Cardiac muscle cell (in vitro differentiated cells and primary cell): Measurements from ENCODE around the gene TNS1. TPM values are rescaled to one million over a fixed set of nuclear protein-coding genes. Genes with fewer than 3 reads are reported as not detected.

ENCODE experiments used
- DNase-seq, 2 donors: peaks; one replicate each; pipeline versions ENCODE4 v3.0.0 to v3.0.0-alpha.2; 2010 to 2017; ENCODE audit warnings: low read depth in 1 of 2, low spot score in 1 of 2
- H3K27ac ChIP-seq: fragments of 200-600 bp; sonication (generic); 2 replicates; pipeline ENCODE4 v1.5.1; 2016
- H3K27me3 ChIP-seq: fragments of 200-600 bp; sonication (generic); 2 replicates; pipeline ENCODE4 v1.6.0; 2016; ENCODE audit warnings: control low read depth
- H3K36me3 ChIP-seq: fragments of 200-600 bp; sonication (generic); 2 replicates; pipeline ENCODE4 v1.5.1; 2016; ENCODE audit warnings: control low read depth
- H3K4me1 ChIP-seq: fragments of 200-600 bp; sonication (generic); 2 replicates; pipeline ENCODE4 v1.8.1; 2017; ENCODE audit warnings: low read depth, mild to moderate bottlenecking, mixed run types
- H3K4me3 ChIP-seq: fragments of 200-600 bp; sonication (generic); 2 replicates; pipeline ENCODE4 v1.5.1; 2016; ENCODE audit warnings: mild to moderate bottlenecking
- H3K9me3 ChIP-seq: fragments of 200-600 bp; sonication (generic); 2 replicates; pipeline ENCODE4 v1.5.1; 2017; ENCODE audit warnings: low read depth, mild to moderate bottlenecking, control low read depth
- polyA plus RNA-seq: library from polyadenylated mRNA; unstranded; fragments of >200 nt; fragmentation: Nextera tagmentation; extraction: Ambion mirVana; gene quantifications from 2 replicates; pipeline ENCODE4 v1.2.1, GENCODE V29; 2016
- total RNA-seq: library from RNA; depleted of rRNA; stranded (reverse); fragments of >200 nt; gene quantifications from 2 replicates; pipeline ENCODE4 v1.2.3, GENCODE V29; 2016
- TF ChIP-seq, protein P1 (sequence below): IDR thresholded peaks from 2 replicates; pipeline ENCODE4 v1.5.1; 2012; ENCODE audit warnings: low read depth, mild to moderate bottlenecking, low read length

TNS1 gene
- total and polyA plus RNA-seq, 2 experiments from 2014 or later, result 16.7 to 44.3 TPM

DNA sequence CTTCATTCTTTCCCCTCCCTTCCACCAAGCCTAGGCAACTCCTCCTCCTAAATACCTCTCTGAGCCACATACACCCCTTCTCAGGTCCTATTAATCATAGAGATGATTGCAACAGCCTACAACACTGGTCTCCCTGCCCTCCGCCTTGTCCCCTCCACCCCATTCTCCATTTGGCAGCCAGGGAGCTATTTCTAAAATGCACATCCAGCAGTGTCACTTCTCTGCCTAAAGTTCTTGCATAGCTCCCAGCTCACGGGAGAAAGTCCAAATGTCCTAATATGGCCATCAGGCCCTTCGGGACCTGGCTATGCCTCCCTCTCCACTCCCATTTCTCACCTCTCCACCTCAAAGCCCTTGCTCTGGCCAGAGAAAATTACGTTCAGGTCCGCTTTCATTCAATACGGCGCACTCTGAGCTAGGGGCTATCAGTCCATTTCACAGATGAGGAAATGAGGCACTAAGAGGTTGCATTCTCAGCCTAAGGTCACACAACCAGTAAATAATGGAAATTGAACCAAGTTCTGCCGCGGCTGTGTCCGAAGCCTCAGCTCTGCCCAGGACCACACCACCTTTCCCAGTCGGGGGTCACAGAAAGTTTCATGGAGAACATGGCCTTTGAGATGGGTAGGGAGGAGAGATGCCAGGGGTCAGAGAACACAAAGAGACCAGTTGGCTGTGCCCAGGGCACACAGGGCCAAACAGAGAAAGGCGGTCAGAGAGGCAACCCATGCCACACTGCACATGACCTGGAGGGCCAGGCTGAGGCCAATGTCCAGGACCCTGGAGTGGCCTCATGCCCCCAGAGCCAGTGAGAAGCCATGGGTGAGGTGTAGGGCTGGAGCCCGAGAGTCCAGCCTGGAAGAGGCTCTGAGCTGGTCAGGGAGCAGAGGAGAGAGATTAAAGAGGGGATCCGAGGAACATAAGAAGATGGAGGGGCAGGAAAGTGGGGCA lies 72.8 kb downstream of the TNS1 start:
- H3K4me1 ChIP-seq, result peaks cover 24% of the 10 kb centered on the region
- no peak overlapping the region for H3K4me3 ChIP-seq
- no peak overlapping the region for H3K27ac ChIP-seq
- H3K9me3 ChIP-seq, result no peaks in the 10 kb centered on the region
- TF ChIP-seq, protein P1, sequence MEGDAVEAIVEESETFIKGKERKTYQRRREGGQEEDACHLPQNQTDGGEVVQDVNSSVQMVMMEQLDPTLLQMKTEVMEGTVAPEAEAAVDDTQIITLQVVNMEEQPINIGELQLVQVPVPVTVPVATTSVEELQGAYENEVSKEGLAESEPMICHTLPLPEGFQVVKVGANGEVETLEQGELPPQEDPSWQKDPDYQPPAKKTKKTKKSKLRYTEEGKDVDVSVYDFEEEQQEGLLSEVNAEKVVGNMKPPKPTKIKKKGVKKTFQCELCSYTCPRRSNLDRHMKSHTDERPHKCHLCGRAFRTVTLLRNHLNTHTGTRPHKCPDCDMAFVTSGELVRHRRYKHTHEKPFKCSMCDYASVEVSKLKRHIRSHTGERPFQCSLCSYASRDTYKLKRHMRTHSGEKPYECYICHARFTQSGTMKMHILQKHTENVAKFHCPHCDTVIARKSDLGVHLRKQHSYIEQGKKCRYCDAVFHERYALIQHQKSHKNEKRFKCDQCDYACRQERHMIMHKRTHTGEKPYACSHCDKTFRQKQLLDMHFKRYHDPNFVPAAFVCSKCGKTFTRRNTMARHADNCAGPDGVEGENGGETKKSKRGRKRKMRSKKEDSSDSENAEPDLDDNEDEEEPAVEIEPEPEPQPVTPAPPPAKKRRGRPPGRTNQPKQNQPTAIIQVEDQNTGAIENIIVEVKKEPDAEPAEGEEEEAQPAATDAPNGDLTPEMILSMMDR, result no peak
- H3K27me3 ChIP-seq, result no peaks in the 10 kb centered on the region
- no peaks in the 10 kb centered on the region for H3K36me3 ChIP-seq
- peak in 1 of 2 donors; percentile 83 for DNase-seq

DNA sequence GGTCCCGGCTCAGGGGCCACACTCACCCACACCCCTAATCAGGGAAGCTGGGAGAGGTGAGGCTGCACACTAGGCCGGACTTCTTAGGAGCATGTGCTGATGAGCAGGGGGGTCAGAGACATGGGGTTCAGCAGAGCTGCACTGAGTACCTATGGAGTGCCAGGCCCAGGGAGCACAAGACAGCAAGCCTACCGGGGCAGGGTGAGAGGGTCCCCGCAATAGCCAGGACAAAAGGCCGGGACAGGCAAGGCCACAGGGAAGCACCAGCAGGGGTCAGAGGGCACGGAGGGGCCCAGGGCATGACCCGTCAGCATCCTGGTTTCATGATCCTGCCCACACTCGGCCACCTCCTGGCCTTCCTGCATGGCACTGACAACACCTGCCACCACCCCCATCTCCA lies 73.5 kb downstream of the TNS1 start:
- no peaks in the 10 kb centered on the region for H3K9me3 ChIP-seq
- no peak overlapping the region for H3K4me3 ChIP-seq
- peak overlapping the region; percentile 30 for H3K27ac ChIP-seq
- peaks cover 16% of the 10 kb centered on the region for H3K4me1 ChIP-seq
- TF ChIP-seq, protein P1, result no peak
- H3K27me3 ChIP-seq, result no peaks in the 10 kb centered on the region
- DNase-seq, result no peak
- H3K36me3 ChIP-seq, result no peaks in the 10 kb centered on the region

DNA sequence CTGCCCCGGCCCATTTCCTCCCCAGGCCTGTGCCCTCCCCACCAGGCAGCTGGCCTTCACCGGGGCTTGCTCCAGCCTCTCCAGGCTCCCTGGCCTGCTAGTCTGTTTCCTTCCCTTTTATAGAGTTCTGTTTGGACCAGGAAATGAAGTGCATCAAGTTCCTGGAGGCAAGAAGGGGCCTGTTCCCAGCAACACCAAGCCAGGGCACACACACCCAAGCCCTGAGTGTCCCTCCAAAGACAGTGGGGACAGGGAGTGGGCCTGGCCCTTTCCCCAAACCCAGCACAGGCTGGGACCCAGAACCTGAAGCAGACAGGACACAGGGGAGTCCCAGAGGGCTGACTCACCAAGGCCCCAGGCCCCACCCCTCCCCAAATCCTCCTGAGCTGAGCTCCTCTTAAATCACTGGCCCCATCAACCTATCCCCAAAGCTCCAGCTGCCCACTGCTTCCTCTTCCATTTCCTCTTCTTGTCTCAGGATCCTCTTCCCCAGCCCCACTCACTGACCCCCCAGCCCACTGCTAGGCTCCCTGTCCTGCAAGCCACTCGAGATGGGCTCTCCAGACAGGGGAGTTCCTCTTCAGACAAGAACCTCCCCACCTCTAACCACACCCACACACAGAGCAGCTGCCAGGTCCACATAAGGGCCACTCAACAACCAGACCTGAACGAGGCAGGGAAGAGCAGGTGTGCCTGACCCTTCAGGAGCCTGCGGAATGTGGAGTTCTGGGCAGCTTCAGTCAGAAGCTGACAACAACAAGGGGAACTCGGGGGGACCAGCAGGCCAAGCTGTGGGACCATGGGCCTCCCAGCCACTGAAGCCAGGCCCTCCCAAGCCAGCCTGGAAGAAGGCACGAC lies 74.2 kb downstream of the TNS1 start:
- H3K9me3 ChIP-seq, result no peaks in the 10 kb centered on the region
- peaks cover 16% of the 10 kb centered on the region for H3K4me1 ChIP-seq
- no peak for DNase-seq
- peak overlapping the region; percentile 30 for H3K27ac ChIP-seq
- TF ChIP-seq, protein P1, result no peak
- H3K27me3 ChIP-seq, result no peaks in the 10 kb centered on the region
- H3K4me3 ChIP-seq, result no peak overlapping the region
- no peaks in the 10 kb centered on the region for H3K36me3 ChIP-seq

DNA sequence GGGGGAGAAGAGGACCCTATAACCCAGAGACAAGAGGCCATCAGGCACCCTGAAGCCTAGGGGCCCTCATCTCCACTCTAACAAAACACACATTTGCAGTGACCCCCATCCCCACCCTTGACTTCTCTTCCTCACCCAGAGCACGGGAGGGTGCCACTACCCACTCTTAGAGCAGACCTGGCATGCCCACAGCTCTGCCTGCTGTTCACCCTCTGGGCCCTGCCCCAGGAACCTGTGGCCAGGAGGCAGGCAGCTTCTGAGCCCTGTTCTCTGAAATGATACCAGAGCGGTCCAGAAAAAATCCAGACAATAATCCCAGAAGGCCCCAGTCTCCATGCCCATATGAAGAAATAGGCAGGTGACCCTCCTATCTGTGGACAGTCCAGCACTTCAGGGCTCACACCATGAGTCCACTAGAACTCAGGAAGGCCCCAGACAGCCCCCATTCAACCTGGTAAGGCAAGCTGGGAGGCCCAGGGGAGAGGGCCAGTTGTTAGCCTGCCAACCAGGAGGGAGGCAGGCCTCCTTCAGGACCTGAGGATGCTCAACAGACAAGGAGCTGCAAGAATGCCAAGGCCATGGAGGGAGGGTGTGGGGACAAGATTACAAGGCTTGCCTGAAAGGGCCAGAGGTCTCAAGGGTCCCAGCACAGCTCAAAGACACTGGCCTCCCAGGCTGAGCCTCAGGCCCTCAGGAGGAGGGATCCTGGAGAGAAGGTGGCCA lies 75.0 kb downstream of the TNS1 start:
- DNase-seq, result no peak
- TF ChIP-seq, protein P1, result no peak
- H3K27me3 ChIP-seq, result no peaks in the 10 kb centered on the region
- peaks cover 18% of the 10 kb centered on the region for H3K4me1 ChIP-seq
- no peak overlapping the region for H3K4me3 ChIP-seq
- H3K9me3 ChIP-seq, result no peaks in the 10 kb centered on the region
- peak overlapping the region; percentile 30 for H3K27ac ChIP-seq
- H3K36me3 ChIP-seq, result no peaks in the 10 kb centered on the region

DNA sequence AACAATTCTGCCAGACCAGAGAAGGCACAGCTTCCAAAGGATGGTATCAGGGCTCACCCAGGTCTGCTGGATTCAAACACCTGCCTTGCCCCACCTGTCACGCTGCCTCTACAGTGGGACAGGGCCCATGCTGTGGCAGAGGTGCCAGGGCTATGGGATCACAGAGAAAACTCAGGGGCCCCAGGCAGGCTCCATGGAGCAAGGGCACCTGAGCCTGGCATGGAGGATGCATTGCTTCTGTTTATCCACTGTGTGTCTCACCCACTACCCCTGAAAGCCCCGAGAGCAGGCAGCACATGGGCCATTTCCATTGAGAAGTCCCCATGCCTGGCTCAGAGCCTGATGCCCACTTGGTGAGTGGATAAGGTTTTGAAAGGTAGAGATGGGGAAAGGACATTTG lies 76.0 kb downstream of the TNS1 start:
- Histone ChIP-seq H3K9me3 (no peaks in the 10 kb centered on the region), H3K27me3 (no peaks in the 10 kb centered on the region), H3K27ac (no peak overlapping the region), H3K4me1 (peaks cover 28% of the 10 kb centered on the region), H3K4me3 (no peak overlapping the region), H3K36me3 (no peaks in the 10 kb centered on the region)
- TF ChIP-seq, protein P1, result no peak
- DNase-seq, result no peak
